Cardiac muscle cell (in vitro differentiated cells and primary cell): ENCODE measurements around the gene HLA-A. TPM values are rescaled to one million over a fixed set of nuclear protein-coding genes. Genes with fewer than 3 reads are reported as not detected.

Experiments
- DNase-seq, 2 donors: peaks; one replicate each; pipeline versions ENCODE4 v3.0.0 to v3.0.0-alpha.2; 2010 to 2017; ENCODE audit warnings: low read depth in 1 of 2, low spot score in 1 of 2
- H3K27ac ChIP-seq: fragments of 200-600 bp; sonication (generic); 2 replicates; pipeline ENCODE4 v1.5.1; 2016
- H3K27me3 ChIP-seq: fragments of 200-600 bp; sonication (generic); 2 replicates; pipeline ENCODE4 v1.6.0; 2016; ENCODE audit warnings: control low read depth
- H3K36me3 ChIP-seq: fragments of 200-600 bp; sonication (generic); 2 replicates; pipeline ENCODE4 v1.5.1; 2016; ENCODE audit warnings: control low read depth
- H3K4me1 ChIP-seq: fragments of 200-600 bp; sonication (generic); 2 replicates; pipeline ENCODE4 v1.8.1; 2017; ENCODE audit warnings: low read depth, mild to moderate bottlenecking, mixed run types
- H3K4me3 ChIP-seq: fragments of 200-600 bp; sonication (generic); 2 replicates; pipeline ENCODE4 v1.5.1; 2016; ENCODE audit warnings: mild to moderate bottlenecking
- H3K9me3 ChIP-seq: fragments of 200-600 bp; sonication (generic); 2 replicates; pipeline ENCODE4 v1.5.1; 2017; ENCODE audit warnings: low read depth, mild to moderate bottlenecking, control low read depth
- polyA plus RNA-seq: library from polyadenylated mRNA; unstranded; fragments of >200 nt; fragmentation: Nextera tagmentation; extraction: Ambion mirVana; gene quantifications from 2 replicates; pipeline ENCODE4 v1.2.1, GENCODE V29; 2016
- total RNA-seq: library from RNA; depleted of rRNA; stranded (reverse); fragments of >200 nt; gene quantifications from 2 replicates; pipeline ENCODE4 v1.2.3, GENCODE V29; 2016
- TF ChIP-seq, protein P1 (sequence below): IDR thresholded peaks from 2 replicates; pipeline ENCODE4 v1.5.1; 2012; ENCODE audit warnings: low read depth, mild to moderate bottlenecking, low read length

HLA-A gene
- total and polyA plus RNA-seq, 2 experiments from 2014 or later = 119 to 177 TPM

DNA sequence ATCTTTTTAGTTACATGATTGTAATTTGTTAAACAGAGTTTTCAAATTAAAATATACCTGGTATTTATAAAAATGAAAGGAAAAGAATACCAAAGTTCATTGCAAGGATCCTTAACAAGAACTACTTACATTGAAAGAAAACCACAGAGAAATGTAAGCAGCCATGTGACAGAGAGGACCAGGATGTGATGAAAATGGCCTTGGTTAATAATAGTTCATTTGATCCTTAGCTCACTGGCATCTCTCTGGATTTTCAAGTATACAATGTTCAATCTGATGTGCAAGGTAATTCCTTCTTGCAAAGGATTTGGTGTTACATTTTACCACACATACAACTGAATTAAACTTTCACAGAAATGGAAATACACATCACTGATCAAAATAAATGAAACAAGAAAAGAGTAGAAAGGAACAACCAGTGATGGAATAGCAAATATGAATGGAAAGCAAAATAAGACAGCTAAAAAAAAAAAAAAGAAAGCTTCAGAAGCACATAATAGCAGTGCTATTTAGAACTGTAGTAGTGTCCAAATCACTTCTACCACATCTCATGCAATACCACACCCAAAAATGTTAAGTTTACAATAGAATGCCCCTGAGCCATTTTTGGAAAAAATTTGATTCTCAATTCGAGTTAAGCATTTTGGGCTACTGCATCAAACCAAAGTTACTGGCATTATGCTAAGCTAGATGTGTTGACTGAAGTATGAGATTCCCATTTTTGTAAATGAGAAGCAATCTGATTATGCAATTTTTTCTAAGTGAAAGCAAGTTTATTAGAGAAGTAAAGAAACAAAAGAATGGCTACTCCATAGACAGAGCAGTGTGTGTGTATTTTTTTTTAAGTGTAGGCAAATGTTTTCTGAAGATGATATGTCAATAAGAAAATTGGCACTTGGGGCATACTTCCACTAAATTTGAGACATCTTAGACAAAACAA lies 22.6 kb upstream of the HLA-A start:
- TF ChIP-seq, protein P1, sequence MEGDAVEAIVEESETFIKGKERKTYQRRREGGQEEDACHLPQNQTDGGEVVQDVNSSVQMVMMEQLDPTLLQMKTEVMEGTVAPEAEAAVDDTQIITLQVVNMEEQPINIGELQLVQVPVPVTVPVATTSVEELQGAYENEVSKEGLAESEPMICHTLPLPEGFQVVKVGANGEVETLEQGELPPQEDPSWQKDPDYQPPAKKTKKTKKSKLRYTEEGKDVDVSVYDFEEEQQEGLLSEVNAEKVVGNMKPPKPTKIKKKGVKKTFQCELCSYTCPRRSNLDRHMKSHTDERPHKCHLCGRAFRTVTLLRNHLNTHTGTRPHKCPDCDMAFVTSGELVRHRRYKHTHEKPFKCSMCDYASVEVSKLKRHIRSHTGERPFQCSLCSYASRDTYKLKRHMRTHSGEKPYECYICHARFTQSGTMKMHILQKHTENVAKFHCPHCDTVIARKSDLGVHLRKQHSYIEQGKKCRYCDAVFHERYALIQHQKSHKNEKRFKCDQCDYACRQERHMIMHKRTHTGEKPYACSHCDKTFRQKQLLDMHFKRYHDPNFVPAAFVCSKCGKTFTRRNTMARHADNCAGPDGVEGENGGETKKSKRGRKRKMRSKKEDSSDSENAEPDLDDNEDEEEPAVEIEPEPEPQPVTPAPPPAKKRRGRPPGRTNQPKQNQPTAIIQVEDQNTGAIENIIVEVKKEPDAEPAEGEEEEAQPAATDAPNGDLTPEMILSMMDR = no peak

DNA sequence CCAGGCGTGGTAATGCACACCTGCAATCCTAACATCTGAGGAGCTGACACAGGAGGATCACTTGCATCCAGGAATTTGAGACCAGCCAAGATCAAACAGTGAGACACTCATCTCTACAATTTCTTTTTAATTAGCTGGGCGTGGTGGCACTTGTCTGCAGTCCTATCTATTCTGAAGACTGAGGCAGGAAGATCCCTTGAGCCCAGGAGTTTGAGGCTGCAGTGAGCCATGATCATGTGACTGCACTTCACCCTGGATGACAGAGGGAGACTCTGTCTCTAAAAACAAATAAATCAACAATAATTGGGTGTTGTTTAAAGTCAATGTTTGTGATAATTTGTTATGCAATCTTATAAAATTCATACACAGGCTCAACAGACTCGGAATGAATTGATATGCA lies 18.0 kb upstream of the HLA-A start:
- Histone ChIP-seq H3K27me3 (peaks cover 21% of the 10 kb centered on the region), H3K36me3 (no peaks in the 10 kb centered on the region), H3K9me3 (no peaks in the 10 kb centered on the region), H3K4me3 (no peak overlapping the region), H3K4me1 (no peaks in the 10 kb centered on the region), H3K27ac (no peak overlapping the region)
- DNase-seq = no peak
- TF ChIP-seq, protein P1 = no peak

More for the DNA sequence above, 22.6 kb upstream of the HLA-A start:
- H3K9me3 ChIP-seq = no peaks in the 10 kb centered on the region
- H3K36me3 ChIP-seq = no peaks in the 10 kb centered on the region
- no peaks in the 10 kb centered on the region for H3K4me1 ChIP-seq
- H3K4me3 ChIP-seq = no peak overlapping the region
- no peaks in the 10 kb centered on the region for H3K27me3 ChIP-seq
- no peak for DNase-seq
- no peak overlapping the region for H3K27ac ChIP-seq

DNA sequence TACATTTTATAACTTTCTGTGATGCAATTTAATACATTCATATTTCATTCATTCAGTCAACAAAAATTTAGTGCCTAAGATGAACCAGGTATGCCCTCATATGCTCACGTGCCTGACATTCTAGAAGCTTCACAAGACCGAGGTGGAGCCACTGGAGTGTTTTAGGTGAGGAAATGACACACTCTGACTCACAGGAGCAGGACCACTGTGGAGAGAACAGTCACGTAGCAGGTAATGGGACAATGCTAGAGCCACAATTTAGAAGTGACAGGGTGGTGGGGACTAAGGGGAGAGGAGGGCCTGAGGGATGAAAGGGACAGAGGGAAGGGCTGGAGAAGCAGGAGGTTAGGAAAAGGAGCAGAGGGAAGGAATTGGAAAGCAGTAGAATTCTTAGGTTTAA lies 17.6 kb upstream of the HLA-A start:
- DNase-seq = no peak
- Histone ChIP-seq H3K36me3 (no peaks in the 10 kb centered on the region), H3K4me1 (no peaks in the 10 kb centered on the region), H3K27ac (no peak overlapping the region), H3K27me3 (peaks cover 21% of the 10 kb centered on the region), H3K4me3 (no peak overlapping the region), H3K9me3 (no peaks in the 10 kb centered on the region)
- TF ChIP-seq, protein P1 = no peak

DNA sequence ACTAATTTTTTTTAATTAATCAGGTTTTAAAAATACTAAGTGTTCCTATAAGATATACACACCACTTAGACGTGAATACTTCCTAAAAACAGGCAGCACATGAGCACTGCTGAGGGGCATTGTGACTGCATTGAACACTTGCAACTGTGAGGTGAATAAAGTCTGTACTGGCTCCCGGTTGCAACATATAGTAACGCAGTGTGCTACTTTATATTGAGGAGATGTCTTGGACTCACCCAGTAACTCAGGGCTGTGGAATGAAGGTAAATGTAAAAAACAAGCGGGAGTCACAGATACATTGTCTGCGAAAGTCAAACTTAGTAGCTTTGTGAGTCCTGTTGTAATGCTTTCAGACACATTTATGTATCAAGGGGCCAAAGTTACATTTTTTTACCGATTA lies 17.0 kb upstream of the HLA-A start:
- H3K4me3 ChIP-seq = no peak overlapping the region
- no peaks in the 10 kb centered on the region for H3K4me1 ChIP-seq
- H3K27ac ChIP-seq = no peak overlapping the region
- no peaks in the 10 kb centered on the region for H3K36me3 ChIP-seq
- peaks cover 21% of the 10 kb centered on the region for H3K27me3 ChIP-seq
- TF ChIP-seq, protein P1 = no peak
- DNase-seq = no peak
- H3K9me3 ChIP-seq = no peaks in the 10 kb centered on the region

DNA sequence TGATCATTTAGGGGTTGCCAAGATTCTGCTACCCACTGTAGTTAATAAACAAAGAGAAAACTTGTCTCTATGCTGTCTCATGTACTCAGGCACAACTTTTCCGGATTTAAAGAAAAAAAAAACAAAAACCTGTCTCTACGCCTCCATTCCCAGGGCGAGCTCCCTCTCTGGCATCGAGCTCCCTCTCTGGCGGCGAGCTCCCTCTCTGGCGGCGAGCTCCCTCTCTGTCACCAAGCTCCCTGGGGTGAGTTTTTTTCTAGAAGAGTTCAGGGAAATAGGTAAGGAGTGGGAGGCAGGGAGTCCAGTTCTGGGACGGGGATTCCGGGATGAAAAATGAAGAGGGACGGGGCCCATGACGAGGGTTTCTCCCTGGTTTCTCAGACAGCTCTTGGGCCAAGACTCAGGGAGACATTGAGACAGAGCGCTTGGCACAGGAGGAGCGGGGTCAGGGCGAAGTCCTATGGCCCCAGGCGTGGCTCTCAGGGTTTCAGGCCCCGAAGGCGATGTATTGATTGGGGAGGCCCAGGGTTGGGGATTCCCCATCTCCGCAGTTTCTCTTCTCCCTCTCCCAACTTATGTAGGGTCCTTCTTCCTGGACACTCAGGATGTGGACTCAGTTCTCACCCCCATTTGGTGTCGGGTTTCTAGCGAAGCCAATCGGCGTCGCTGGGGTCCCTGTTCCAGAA lies 16.5 kb upstream of the HLA-A start:
- DNase-seq = peak in 1 of 2 donors; percentile 36
- no peak overlapping the region for H3K27ac ChIP-seq
- no peaks in the 10 kb centered on the region for H3K9me3 ChIP-seq

More for the DNA sequence above, 16.5 kb upstream of the HLA-A start:
- Histone ChIP-seq H3K27me3 (peaks cover 21% of the 10 kb centered on the region), H3K36me3 (no peaks in the 10 kb centered on the region), H3K4me3 (no peak overlapping the region), H3K4me1 (no peaks in the 10 kb centered on the region)
- TF ChIP-seq, protein P1 = no peak
